HepG2 (cell line): Measurements from ENCODE around the gene SSH3. TPM values are rescaled to one million over a fixed set of nuclear protein-coding genes. Genes with fewer than 3 reads are reported as not detected.

Experiments used
- ATAD3A ChIP-seq: sonication (generic); formaldehyde crosslinking; IDR thresholded peaks from 2 replicates; pipeline ENCODE4 v1.4.0; 2020; ENCODE audit warnings: missing genetic modification reagents
- CBX5 ChIP-seq: sonication (generic); formaldehyde crosslinking; IDR thresholded peaks from 2 replicates; pipeline ENCODE4 v1.4.0; 2020; ENCODE audit warnings: missing genetic modification reagents, borderline replicate concordance
- EED ChIP-seq: sonication (generic); formaldehyde crosslinking; IDR thresholded peaks from 2 replicates; pipeline ENCODE4 v1.5.0; 2020; ENCODE audit warnings: mild to moderate bottlenecking, missing genetic modification reagents
- FUBP1 ChIP-seq: sonication (generic); formaldehyde crosslinking; IDR thresholded peaks from 2 replicates; pipeline ENCODE4 v1.5.1; 2020; ENCODE audit warnings: missing genetic modification reagents, mild to moderate bottlenecking, borderline replicate concordance
- KIAA2018 ChIP-seq: sonication (generic); formaldehyde crosslinking; IDR thresholded peaks from 2 replicates; pipeline ENCODE4 v1.5.0; 2020; ENCODE audit warnings: mild to moderate bottlenecking, missing genetic modification reagents, borderline replicate concordance
- TBX3 ChIP-seq: fragments of 450-650 bp; IDR thresholded peaks from 2 replicates; pipeline ENCODE4 v1.6.1; 2017; ENCODE audit warnings: antibody characterized with exemption, mild to moderate bottlenecking, inconsistent platforms, borderline replicate concordance
- THAP7 ChIP-seq: sonication (generic); formaldehyde crosslinking; IDR thresholded peaks from 2 replicates; pipeline ENCODE4 v1.8.1; 2023; ENCODE audit warnings: mild to moderate bottlenecking, missing genetic modification reagents
- ZBTB33 ChIP-seq: sonication (generic); formaldehyde crosslinking; IDR thresholded peaks from 2 replicates; pipeline ENCODE4 v1.4.0; 2020; ENCODE audit warnings: missing genetic modification reagents
- ZNF274 ChIP-seq: sonication (generic); formaldehyde crosslinking; IDR thresholded peaks from 2 replicates; pipeline ENCODE4 v1.5.1; 2020; ENCODE audit warnings: mild to moderate bottlenecking, missing genetic modification reagents
- ZNF503 ChIP-seq: sonication (generic); formaldehyde crosslinking; IDR thresholded peaks from 2 replicates; pipeline ENCODE4 v1.4.0; 2020; ENCODE audit warnings: missing genetic modification reagents
- ZNF790 ChIP-seq: sonication (generic); formaldehyde crosslinking; IDR thresholded peaks from 2 replicates; pipeline ENCODE4 v1.8.0; 2022; ENCODE audit warnings: missing genetic modification reagents, mild to moderate bottlenecking, borderline replicate concordance
- polyA plus RNA-seq, 8 experiments: library from polyadenylated mRNA; depleted of rRNA in 3 of 8; stranded (reverse) in 7 of 8; unstranded in 1 of 8; fragments of >200 nt; fragmentation: Illumina TruSeq in 4 of 8; extraction: Trizol in 4 of 8; gene quantifications; 2 replicates each; pipeline versions ENCODE4 v1.2.1 to v1.2.3, GENCODE V29; 2011 to 2016; ENCODE audit warnings: low read depth in 4 of 8, missing spikeins in 1 of 8, mixed read lengths in 1 of 8; ENCODE audit not compliant: insufficient read depth in 1 of 8
- total RNA-seq, 5 experiments: library from RNA; depleted of rRNA; stranded (reverse); fragments of >200 nt; fragmentation: Illumina TruSeq; extraction: Trizol; gene quantifications; 2 replicates each; pipeline ENCODE4 v1.2.3, GENCODE V29; 2016; ENCODE audit warnings: low read depth in 1 of 5

Gene SSH3
- total and polyA plus RNA-seq, 2 of the 13 experiments (the other 11 are each of a cell fraction or from before 2014, with no cell fraction given): 12.4 to 18.8 TPM

GRCh38 chr11:67288452-67289225 is 14.7 kb upstream of the SSH3 start (continued):
- TF ChIP-seq THAP7 (0 out of 2 replicates have a peak, but pooled peaks have one; percentile 78), ZNF503 (CRISPR knock-in tag) (peak; percentile 67; the same call in 1 of the 2 replicates), ZBTB33 (CRISPR knock-in tag) (no peak), KIAA2018 (CRISPR knock-in tag) (peak; percentile 87), FUBP1 (0 out of 2 replicates have a peak, but pooled peaks have one; percentile 71), EED (peak; percentile 29; the same call in 1 of the 2 replicates), ZNF790 (CRISPR knock-in tag) (peak; percentile 70; the same call in 1 of the 2 replicates), CBX5 (CRISPR knock-in tag) (peak; percentile 78; the same call in 1 of the 2 replicates), ATAD3A (0 out of 2 replicates have a peak, but pooled peaks have one; percentile 27), ZNF274 (0 out of 2 replicates have a peak, but pooled peaks have one; percentile 88), TBX3 (no peak)
